Measurements from ENCODE around the gene RPS26. TPM values are rescaled to one million over a fixed set of nuclear protein-coding genes. Genes with fewer than 3 reads are reported as not detected.
A peak's percentile ranks its signal among the peaks of the same experiment; 100 is the strongest.

Gene RPS26
- total and polyA plus RNA-seq, 2 of the 13 experiments (the other 11 are each of a cell fraction or from before 2014, with no cell fraction given) = 150 to 421 TPM

DNA sequence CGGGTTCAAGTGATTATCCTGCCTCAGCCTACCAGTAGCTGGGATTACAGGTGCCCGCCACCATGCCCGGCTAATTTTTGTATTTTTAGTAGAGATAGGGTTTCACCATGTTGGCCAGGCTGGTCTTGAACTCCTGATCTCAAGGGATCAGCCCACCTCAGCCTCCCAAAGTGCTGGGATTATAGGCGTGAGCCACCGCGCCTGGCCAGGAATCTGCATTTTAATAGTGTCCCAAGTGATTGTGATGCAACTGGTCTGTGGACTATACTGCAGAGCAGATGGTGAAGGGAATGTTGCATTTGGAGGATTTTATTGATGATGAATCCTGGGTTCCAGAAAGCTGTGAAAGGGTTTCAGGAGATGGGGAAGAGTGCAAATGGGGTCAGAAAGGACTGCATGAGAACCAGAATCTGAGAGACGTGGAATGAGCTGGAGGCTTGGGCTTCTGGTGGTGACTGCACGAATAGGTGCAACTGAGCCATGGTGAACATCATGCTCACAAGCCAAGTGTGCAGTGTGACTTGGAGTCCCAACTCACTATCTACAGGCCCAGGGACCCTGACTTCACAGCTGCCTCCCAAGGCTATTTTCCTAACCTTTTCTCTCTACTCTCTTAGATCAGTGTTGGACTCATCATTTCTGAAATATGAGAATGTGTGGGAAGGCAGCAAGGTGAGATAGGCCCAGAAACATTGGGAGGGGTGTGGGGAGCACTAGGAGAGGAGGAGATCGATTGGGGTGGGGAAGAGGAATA, 4.5 kb downstream of the RPS26 start:
- peaks cover 37% of the 10 kb centered on the region for H3K4me1 ChIP-seq (ENCODE audit: insufficient read depth, low read length)
- H2AFZ ChIP-seq (ENCODE audit: low read length) = no peak overlapping the region
- intact Hi-C loops (cut with micrococcal nuclease; ENCODE audit: unreplicated experiment) (loop anchor here (2.0 to 5.0 kb wide), 3 partner anchors 33 to 71 kb away; partner anchors contain the start of genes PA2G4, RPL41 and ZC3H10), in situ Hi-C loops (cut with HindIII; ENCODE audit: extremely low pct_ligation_motif_present, low pct_unique_long_range_greater_than_20kb) (loop anchor here (5.0 kb wide), 1 partner anchor 56 kb away; the partner anchor contains the start of gene PA2G4)
- FAIRE-seq = no peak
- CTCF ChIA-PET (ENCODE audit: low intra/inter-chr PET ratio, low total read pairs) = interaction anchor here (1.4 kb wide), 1 partner anchor 33 kb away, joined by 10 read pairs; no protein-coding TSS in a partner anchor
- WGBS (ENCODE audit: low lambda C conversion rate) = 92% methylated on average over 8 of the region's 9 CpGs
- H3K79me2 ChIP-seq (ENCODE audit: insufficient read depth, low read length) = peaks cover 21% of the 10 kb centered on the region
- TF ChIP-seq, protein P1, sequence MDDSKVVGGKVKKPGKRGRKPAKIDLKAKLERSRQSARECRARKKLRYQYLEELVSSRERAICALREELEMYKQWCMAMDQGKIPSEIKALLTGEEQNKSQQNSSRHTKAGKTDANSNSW (CRISPR knock-in tag; IDR thresholded peaks at IDR 0.05; ENCODE audit: borderline replicate concordance) = no peak
- peak; percentile 19; the same call in 1 of the 2 replicates for TF ChIP-seq POLR2G (IDR thresholded peaks at IDR 0.05; ENCODE audit: low read depth, low read length)
- POLR2A ChIA-PET = interaction anchor here (2.0 to 4.7 kb wide), 4 partner anchors 35 to 72 kb away, joined by 6 to 40 read pairs (median 12); partner anchors contain the start of genes PA2G4, RAB5B and SUOX
- no peak overlapping the region for H3K9ac ChIP-seq (ENCODE audit: insufficient read depth, low read depth, low read length)
- peaks cover 6% of the 10 kb centered on the region; the same call in 1 of the 2 replicates for H4K20me1 ChIP-seq (ENCODE audit: insufficient read depth, low read length)
- peaks cover 2 to 20% of the 10 kb centered on the region in 2 experiments for H3K36me3 ChIP-seq (replicated peaks in 1 of 2; ENCODE audit: control insufficient read depth in 1 of 2, insufficient read depth in 2 of 2, low read length in 2 of 2)
- no peak overlapping the region for H3K4me3 ChIP-seq (replicated peaks in 1 of 3; ENCODE audit: insufficient read depth in 1 of 3, low read depth in 2 of 3, low read length in 3 of 3)
- no peaks in the 10 kb centered on the region for H3K27me3 ChIP-seq (ENCODE audit: control insufficient read depth in 1 of 2, insufficient read depth in 2 of 2, low read length in 2 of 2)
- H3K27ac ChIP-seq (ENCODE audit: extremely low read length, insufficient read depth, low read length) = no peak overlapping the region
- no peaks in the 10 kb centered on the region for H3K9me3 ChIP-seq (ENCODE audit: low read length)
- no peak overlapping the region for H3K4me2 ChIP-seq (ENCODE audit: low read depth, low read length)
- no peak for ATAC-seq
- no peak for DNase-seq (ENCODE audit: low spot score)
- BruUV-seq (replicated peaks) = no TSS peak

DNA sequence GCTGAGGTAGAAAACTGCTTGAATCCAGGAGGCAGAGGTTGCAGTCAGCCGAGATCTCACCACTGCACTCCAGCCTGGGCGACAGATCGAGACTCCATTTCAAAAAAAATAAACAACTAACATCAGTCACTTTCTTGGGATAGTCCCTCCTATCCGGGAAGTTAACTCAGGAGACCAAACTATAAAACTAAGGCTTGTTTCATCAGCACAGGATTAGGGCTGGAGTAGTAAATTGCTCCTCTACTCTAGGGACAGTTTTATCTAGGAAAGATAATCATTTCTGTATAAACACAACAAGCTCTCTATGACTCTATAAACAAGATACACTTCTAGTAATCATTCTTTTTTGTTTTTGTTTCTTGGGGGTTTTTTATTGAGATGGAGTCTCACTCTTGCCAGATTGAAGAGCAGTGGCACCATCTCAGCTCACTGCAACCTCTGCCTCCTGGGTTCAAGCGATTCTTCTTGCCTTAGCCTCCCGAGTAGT, 11.7 kb downstream of the RPS26 start:
- in situ Hi-C loops (cut with HindIII; ENCODE audit: extremely low pct_ligation_motif_present, low pct_unique_long_range_greater_than_20kb) (no loop called here), intact Hi-C loops (cut with micrococcal nuclease; ENCODE audit: unreplicated experiment) (no loop called here)
- H3K9ac ChIP-seq (ENCODE audit: insufficient read depth, low read depth, low read length) = no peak overlapping the region
- no peak overlapping the region for H3K4me3 ChIP-seq (replicated peaks in 1 of 3; ENCODE audit: insufficient read depth in 1 of 3, low read depth in 2 of 3, low read length in 3 of 3)
- POLR2A ChIA-PET = interaction anchor here (1.3 kb wide), 1 partner anchor 9 kb away, joined by 3 read pairs; no protein-coding TSS in a partner anchor
- H3K4me1 ChIP-seq (ENCODE audit: insufficient read depth, low read length) = peaks cover 6% of the 10 kb centered on the region
- H3K27me3 ChIP-seq (ENCODE audit: control insufficient read depth in 1 of 2, insufficient read depth in 2 of 2, low read length in 2 of 2) = no peaks in the 10 kb centered on the region
- H3K4me2 ChIP-seq (ENCODE audit: low read depth, low read length) = no peak overlapping the region
- no peak overlapping the region for H2AFZ ChIP-seq (ENCODE audit: low read length)
- no peaks in the 10 kb centered on the region for H3K79me2 ChIP-seq (ENCODE audit: insufficient read depth, low read length)
- no peaks in the 10 kb centered on the region for H4K20me1 ChIP-seq (ENCODE audit: insufficient read depth, low read length)
- ATAC-seq (no peak), FAIRE-seq (no peak), DNase-seq (ENCODE audit: low spot score) (no peak)
- no peak overlapping the region for H3K27ac ChIP-seq (ENCODE audit: extremely low read length, insufficient read depth, low read length)
- BruUV-seq (replicated peaks) = no TSS peak
- no peaks in the 10 kb centered on the region for H3K36me3 ChIP-seq (replicated peaks in 1 of 2; ENCODE audit: control insufficient read depth in 1 of 2, insufficient read depth in 2 of 2, low read length in 2 of 2)
- H3K9me3 ChIP-seq (ENCODE audit: low read length) = no peaks in the 10 kb centered on the region
- CTCF ChIA-PET (ENCODE audit: low intra/inter-chr PET ratio, low total read pairs) = no interaction called here
- WGBS (ENCODE audit: low lambda C conversion rate) = 77% methylated on average over 6 of the region's 6 CpGs
- TF ChIP-seq, protein P2, sequence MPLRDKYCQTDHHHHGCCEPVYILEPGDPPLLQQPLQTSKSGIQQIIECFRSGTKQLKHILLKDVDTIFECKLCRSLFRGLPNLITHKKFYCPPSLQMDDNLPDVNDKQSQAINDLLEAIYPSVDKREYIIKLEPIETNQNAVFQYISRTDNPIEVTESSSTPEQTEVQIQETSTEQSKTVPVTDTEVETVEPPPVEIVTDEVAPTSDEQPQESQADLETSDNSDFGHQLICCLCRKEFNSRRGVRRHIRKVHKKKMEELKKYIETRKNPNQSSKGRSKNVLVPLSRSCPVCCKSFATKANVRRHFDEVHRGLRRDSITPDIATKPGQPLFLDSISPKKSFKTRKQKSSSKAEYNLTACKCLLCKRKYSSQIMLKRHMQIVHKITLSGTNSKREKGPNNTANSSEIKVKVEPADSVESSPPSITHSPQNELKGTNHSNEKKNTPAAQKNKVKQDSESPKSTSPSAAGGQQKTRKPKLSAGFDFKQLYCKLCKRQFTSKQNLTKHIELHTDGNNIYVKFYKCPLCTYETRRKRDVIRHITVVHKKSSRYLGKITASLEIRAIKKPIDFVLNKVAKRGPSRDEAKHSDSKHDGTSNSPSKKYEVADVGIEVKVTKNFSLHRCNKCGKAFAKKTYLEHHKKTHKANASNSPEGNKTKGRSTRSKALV (CRISPR knock-in tag; IDR thresholded peaks at IDR 0.05) = no peak
- TF ChIP-seq ZNF660 (CRISPR knock-in tag; IDR thresholded peaks at IDR 0.05; ENCODE audit: borderline replicate concordance, low read depth) = no peak
- TF ChIP-seq, protein P3, sequence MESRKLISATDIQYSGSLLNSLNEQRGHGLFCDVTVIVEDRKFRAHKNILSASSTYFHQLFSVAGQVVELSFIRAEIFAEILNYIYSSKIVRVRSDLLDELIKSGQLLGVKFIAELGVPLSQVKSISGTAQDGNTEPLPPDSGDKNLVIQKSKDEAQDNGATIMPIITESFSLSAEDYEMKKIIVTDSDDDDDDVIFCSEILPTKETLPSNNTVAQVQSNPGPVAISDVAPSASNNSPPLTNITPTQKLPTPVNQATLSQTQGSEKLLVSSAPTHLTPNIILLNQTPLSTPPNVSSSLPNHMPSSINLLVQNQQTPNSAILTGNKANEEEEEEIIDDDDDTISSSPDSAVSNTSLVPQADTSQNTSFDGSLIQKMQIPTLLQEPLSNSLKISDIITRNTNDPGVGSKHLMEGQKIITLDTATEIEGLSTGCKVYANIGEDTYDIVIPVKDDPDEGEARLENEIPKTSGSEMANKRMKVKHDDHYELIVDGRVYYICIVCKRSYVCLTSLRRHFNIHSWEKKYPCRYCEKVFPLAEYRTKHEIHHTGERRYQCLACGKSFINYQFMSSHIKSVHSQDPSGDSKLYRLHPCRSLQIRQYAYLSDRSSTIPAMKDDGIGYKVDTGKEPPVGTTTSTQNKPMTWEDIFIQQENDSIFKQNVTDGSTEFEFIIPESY (CRISPR knock-in tag; IDR thresholded peaks at IDR 0.05) = no peak
- TF ChIP-seq, protein P4, sequence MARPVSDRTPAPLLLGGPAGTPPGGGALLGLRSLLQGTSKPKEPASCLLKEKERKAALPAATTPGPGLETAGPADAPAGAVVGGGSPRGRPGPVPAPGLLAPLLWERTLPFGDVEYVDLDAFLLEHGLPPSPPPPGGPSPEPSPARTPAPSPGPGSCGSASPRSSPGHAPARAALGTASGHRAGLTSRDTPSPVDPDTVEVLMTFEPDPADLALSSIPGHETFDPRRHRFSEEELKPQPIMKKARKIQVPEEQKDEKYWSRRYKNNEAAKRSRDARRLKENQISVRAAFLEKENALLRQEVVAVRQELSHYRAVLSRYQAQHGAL (CRISPR knock-in tag; IDR thresholded peaks at IDR 0.05; ENCODE audit: not compliant biosample characterization) = no peak
- no peak for TF ChIP-seq MAFG (CRISPR knock-in tag; IDR thresholded peaks at IDR 0.05)
- no peak for TF ChIP-seq CBX1 (IDR thresholded peaks at IDR 0.05; ENCODE audit: low read depth)
- TF ChIP-seq ZBTB3 (CRISPR knock-in tag; IDR thresholded peaks at IDR 0.05; ENCODE audit: borderline replicate concordance, low read depth) = no peak
